Osteoblast (primary cell): ENCODE data around the gene MFAP1. TPM values are rescaled to one million over a fixed set of nuclear protein-coding genes. Genes with fewer than 3 reads are reported as not detected.
"Not testable (repeated sequence)": the region's sequence is repeated elsewhere in the genome, so short reads cannot be mapped to it uniquely, and the experiment has no call there.

Experiments used
- DNase-seq: peaks from one replicate; pipeline ENCODE4 v3.0.0; 2011; ENCODE audit warnings: low spot score, mixed read lengths; ENCODE audit not compliant: insufficient read length; ENCODE audit errors: missing footprints
- H2AFZ ChIP-seq: 2 replicates; pipeline ENCODE4 v1.6.0; 2011; ENCODE audit warnings: mild to moderate bottlenecking, low read length
- H3K27ac ChIP-seq: 2 replicates; pipeline ENCODE4 v1.5.1; 2011; ENCODE audit warnings: mild to moderate bottlenecking, low read depth, low read length, moderate library complexity
- H3K27me3 ChIP-seq: 2 replicates; pipeline ENCODE4 v1.6.0; 2012; ENCODE audit warnings: mild to moderate bottlenecking, control low read depth, inconsistent platforms, low read length, moderate library complexity; ENCODE audit not compliant: insufficient read depth
- H3K36me3 ChIP-seq: 2 replicates; pipeline ENCODE4 v1.5.1; 2011; ENCODE audit warnings: mild to moderate bottlenecking, low read length, control low read depth, moderate library complexity; ENCODE audit not compliant: insufficient read depth
- H3K4me1 ChIP-seq: 2 replicates; pipeline ENCODE4 v1.5.1; 2011; ENCODE audit warnings: mild to moderate bottlenecking, low read length, control low read depth, moderate library complexity; ENCODE audit not compliant: insufficient read depth
- H3K4me2 ChIP-seq: 2 replicates; pipeline ENCODE4 v1.6.0; 2011; ENCODE audit warnings: mild to moderate bottlenecking, low read length; ENCODE audit not compliant: insufficient read depth
- H3K4me3 ChIP-seq: fragments of 200-600 bp; sonication (generic); 3 replicates; pipeline ENCODE4 v1.5.1; 2012; ENCODE audit warnings: mild to moderate bottlenecking, low read length, inconsistent platforms; ENCODE audit not compliant: insufficient read depth
- H3K79me2 ChIP-seq: 2 replicates; pipeline ENCODE4 v1.6.0; 2012; ENCODE audit warnings: mild to moderate bottlenecking, low read length, control low read depth, inconsistent platforms; ENCODE audit not compliant: insufficient read depth
- H3K9me3 ChIP-seq: 2 replicates; pipeline ENCODE4 v1.5.1; 2011; ENCODE audit warnings: low read depth, low read length, control low read depth
- H4K20me1 ChIP-seq: 2 replicates; pipeline ENCODE4 v1.6.0; 2012; ENCODE audit warnings: mild to moderate bottlenecking, low read length, control low read depth; ENCODE audit not compliant: insufficient read depth
- total RNA-seq: library from RNA; depleted of rRNA; stranded (reverse); fragments of >200 nt; gene quantifications from 2 replicates; pipeline ENCODE4 v1.2.3, GENCODE V29; 2012
- TF ChIP-seq, protein P1 (sequence below): IDR thresholded peaks from 2 replicates; pipeline ENCODE4 v1.5.1; 2011; ENCODE audit warnings: mild to moderate bottlenecking, low read depth, low read length, moderate library complexity; ENCODE audit errors: extremely low read depth

MFAP1 gene
- total RNA-seq, 1 donor, result 16.6 TPM

DNA sequence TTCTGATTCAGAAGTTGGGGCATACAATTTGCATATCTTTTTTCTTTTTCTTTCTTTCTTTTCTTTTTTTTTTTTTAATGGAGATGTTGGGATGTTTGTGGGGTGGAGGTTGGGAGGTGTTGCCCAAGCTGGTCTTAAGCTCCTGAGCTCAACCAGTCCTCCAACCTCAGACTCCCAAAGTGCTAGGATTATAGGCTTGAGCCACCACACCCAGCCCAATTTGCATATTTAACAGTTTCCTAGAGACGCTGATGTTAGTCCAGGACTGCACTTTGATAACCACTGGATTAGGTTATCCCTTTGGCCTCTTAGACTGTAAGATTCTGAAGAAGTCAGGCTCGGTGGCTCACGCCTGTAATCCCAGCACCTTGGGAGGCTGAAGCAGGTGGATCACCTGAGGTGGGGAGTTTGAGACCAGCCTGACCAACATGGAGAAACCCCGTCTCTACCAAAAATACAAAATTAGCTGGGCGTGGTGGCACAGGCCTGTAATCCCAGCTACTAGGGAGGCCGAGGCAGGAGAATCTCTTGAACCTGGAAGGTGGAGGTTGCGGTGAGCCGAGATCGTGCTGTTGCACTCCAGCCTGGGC lies 5.6 kb upstream of the MFAP1 start:
- Histone ChIP-seq H3K79me2 (peaks cover 30% of the 10 kb centered on the region), H2AFZ (peak overlapping the region; percentile 15)
- not testable (repeated sequence) for H3K27ac ChIP-seq, H3K27me3 ChIP-seq, H3K4me1 ChIP-seq, H3K36me3 ChIP-seq, H3K4me2 ChIP-seq, DNase-seq, H4K20me1 ChIP-seq, H3K9me3 ChIP-seq, H3K4me3 ChIP-seq

DNA sequence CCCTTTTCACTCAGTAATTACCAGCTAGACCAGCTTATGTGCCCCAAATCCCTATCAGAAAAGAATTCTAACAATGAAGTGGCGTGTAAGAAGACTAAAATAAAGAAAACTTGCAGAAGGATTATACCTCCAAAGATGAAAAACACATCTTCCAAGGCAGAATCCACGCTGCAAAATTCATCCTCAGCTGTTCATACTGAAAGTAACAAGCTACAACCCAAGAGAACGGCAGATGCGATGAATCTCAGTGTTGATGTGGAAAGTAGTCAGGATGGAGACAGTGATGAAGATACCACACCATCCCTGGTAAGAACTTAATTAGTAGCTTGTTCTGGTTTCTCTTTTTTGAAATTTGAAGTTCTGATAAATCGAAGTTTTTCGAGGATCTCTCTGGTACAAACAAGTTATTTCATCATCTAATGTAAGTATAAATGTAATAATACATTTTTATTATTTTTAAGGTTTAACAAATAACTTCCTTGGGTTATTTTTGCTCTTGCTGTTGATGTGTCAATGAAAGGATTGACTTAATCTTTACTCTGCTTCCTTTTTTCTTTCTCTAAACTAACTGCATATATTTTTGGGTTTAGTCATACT lies 3.7 kb upstream of the MFAP1 start:
- Histone ChIP-seq H3K4me2 (peak overlapping the region; percentile 98), H2AFZ (peak overlapping the region; percentile 100), H3K4me3 (peak overlapping the region; percentile 92), H3K27me3 (no peaks in the 10 kb centered on the region), H3K27ac (peak overlapping the region; percentile 65), H4K20me1 (no peaks in the 10 kb centered on the region), H3K79me2 (peaks cover 45% of the 10 kb centered on the region), H3K36me3 (no peaks in the 10 kb centered on the region), H3K9me3 (no peaks in the 10 kb centered on the region), H3K4me1 (peaks cover 21% of the 10 kb centered on the region)
- TF ChIP-seq, protein P1, sequence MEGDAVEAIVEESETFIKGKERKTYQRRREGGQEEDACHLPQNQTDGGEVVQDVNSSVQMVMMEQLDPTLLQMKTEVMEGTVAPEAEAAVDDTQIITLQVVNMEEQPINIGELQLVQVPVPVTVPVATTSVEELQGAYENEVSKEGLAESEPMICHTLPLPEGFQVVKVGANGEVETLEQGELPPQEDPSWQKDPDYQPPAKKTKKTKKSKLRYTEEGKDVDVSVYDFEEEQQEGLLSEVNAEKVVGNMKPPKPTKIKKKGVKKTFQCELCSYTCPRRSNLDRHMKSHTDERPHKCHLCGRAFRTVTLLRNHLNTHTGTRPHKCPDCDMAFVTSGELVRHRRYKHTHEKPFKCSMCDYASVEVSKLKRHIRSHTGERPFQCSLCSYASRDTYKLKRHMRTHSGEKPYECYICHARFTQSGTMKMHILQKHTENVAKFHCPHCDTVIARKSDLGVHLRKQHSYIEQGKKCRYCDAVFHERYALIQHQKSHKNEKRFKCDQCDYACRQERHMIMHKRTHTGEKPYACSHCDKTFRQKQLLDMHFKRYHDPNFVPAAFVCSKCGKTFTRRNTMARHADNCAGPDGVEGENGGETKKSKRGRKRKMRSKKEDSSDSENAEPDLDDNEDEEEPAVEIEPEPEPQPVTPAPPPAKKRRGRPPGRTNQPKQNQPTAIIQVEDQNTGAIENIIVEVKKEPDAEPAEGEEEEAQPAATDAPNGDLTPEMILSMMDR, result no peak
- no peak for DNase-seq

DNA sequence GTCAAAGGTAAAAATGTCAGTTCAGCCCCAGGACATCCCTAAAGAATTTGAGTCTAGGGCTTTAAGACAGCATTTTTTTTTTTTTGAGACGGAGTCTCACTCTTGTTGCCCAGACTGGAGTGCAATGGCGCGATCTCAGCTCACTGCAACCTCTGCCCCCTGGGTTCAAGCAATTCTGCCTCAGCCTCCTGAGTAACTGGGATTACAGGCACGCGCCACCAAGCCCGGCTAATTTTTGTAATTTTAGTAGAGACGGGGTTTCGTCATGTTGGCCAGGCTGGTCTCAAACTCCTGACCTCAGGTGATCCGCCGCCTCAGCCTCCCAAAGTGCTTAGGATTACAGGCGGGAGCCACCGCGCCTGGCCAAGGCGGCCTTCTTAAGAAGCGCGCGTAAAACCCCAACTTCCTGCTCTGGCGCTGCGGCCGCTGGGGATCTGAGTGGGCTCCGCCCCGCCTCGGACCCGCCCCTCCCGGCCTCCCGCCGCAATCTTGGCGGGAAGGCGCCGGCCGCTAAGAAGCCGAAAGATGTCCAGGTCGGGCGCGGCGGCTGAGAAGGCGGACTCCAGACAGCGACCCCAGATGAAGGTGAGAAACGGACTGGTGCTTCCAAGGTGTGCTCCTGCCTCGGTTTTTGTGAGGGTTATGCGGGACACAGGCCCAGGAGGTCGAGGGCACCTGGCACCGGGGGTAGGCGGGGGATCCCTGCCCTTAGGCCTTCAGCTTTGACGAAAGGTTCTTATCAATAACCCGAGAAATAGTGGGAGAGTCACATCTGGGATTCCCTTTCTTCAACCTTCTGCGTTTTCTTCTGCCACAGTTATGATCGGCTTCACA lies 2.2 kb upstream of the MFAP1 start, which contains the start of gene WDR76:
Gene WDR76, plus strand, starts transcription at position 495 of the 834 bp plus-strand sequence. Its CDS starts 31 bp downstream, at position 526.
- peaks cover 54% of the 10 kb centered on the region for H3K79me2 ChIP-seq
- peak within 1 kb of the TSS; percentile 98 for H3K4me2 ChIP-seq
- peaks cover 21% of the 10 kb centered on the region for H3K4me1 ChIP-seq
- peak within 1 kb of the TSS; percentile 100 for H2AFZ ChIP-seq
- peak within 1 kb of the TSS; percentile 92 for H3K4me3 ChIP-seq
- no peaks in the 10 kb centered on the region for H3K27me3 ChIP-seq
- peak; percentile 91 for DNase-seq
- H3K27ac ChIP-seq, result peak within 1 kb of the TSS; percentile 65
- no peaks in the 10 kb centered on the region for H3K9me3 ChIP-seq
- no peaks in the 10 kb centered on the region for H3K36me3 ChIP-seq
- H4K20me1 ChIP-seq, result no peaks in the 10 kb centered on the region
- TF ChIP-seq, protein P1, result no peak

DNA sequence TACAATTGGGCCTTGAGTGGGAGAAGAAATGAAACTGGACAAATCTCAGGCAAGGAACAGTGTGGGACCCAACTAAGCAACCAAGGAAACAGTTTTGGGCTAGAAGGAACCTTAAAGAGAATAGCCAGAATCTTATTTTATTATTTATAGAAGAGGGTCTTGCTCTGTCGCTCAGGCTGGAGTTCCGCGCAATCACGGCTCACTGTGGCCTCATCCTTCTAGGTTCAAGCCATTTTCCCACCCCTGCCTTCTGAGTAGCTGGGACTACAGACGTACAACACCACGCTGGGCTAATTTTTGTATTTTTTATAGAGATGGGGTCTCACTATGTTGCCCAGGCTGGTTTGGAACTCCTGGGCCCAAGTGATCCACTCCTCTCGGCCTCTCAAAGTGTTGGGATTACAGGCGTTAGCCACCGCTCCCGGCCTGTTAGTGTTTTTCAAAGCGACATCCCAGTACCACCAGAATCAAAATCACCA lies 1.6 kb upstream of the MFAP1 start:
- Histone ChIP-seq H3K4me3 (peak overlapping the region; percentile 92), H3K27ac (peak overlapping the region; percentile 17), H3K79me2 (peaks cover 56% of the 10 kb centered on the region), H4K20me1 (no peaks in the 10 kb centered on the region), H3K4me1 (peaks cover 21% of the 10 kb centered on the region), H3K4me2 (peak overlapping the region; percentile 98), H3K9me3 (no peaks in the 10 kb centered on the region), H3K36me3 (no peaks in the 10 kb centered on the region), H2AFZ (peak overlapping the region; percentile 100), H3K27me3 (no peaks in the 10 kb centered on the region)
- TF ChIP-seq, protein P1, result no peak
- DNase-seq, result no peak

DNA sequence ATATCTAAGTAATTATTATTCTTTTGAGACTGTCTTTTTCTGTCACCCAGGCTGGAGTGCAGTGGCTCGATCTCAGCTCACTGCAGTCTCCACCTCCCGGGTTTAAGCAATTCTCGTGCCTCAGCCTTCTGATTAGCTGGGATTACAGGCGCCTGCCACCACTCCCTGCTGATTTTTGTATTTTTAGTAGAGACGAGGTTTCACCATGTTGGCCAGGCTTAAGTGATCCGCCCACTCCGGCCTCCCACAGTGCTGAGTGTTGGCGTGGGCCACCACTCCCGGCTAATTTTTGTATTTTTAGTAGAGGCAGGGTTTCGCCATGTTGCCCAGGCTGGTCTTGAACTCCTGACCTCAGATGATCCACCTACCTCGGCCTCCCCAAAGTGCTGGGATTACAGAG lies 815 bp upstream of the MFAP1 start:
- not testable (repeated sequence) for H4K20me1 ChIP-seq, H3K27me3 ChIP-seq, H3K27ac ChIP-seq, H3K4me3 ChIP-seq, H3K9me3 ChIP-seq, DNase-seq, H3K36me3 ChIP-seq, H3K4me2 ChIP-seq, H2AFZ ChIP-seq
- peaks cover 21% of the 10 kb centered on the region for H3K4me1 ChIP-seq
- peaks cover 64% of the 10 kb centered on the region for H3K79me2 ChIP-seq
